ENCODE results near the gene PLD4.

GRCh38 chr14:104973385-104974145 is 48.9 kb downstream of the PLD4 start:
- TF ChIP-seq GTF2F1 (IDR thresholded peaks at IDR 0.05; ENCODE audit: borderline replicate concordance, low read depth, low read length): no peak
- TF ChIP-seq CTCF (IDR thresholded peaks at IDR 0.05; ENCODE audit: control extremely low read depth in 1 of 3, insufficient read depth in 1 of 3, low read depth in 1 of 3, low read length in 3 of 3): no peak
- no peak for TF ChIP-seq BRCA1 (IDR thresholded peaks at IDR 0.05; ENCODE audit: low read depth, low read length)
- TF ChIP-seq KDM1A (IDR thresholded peaks at IDR 0.05; ENCODE audit: borderline replicate concordance, low read length): no peak
- TF ChIP-seq CEBPB (IDR thresholded peaks at IDR 0.05; ENCODE audit: low read depth, low read length): no peak

All from H1 (cell line).